M059J (cell line): Measurements from ENCODE around the gene TP53RK. TPM values are rescaled to one million over a fixed set of nuclear protein-coding genes. Genes with fewer than 3 reads are reported as not detected.

ENCODE experiments used
- DNase-seq: peaks from one replicate; pipeline ENCODE4 v3.0.0-alpha.2; 2012; ENCODE audit warnings: low read depth
- total RNA-seq: library from RNA; depleted of rRNA; stranded (reverse); fragments of >200 nt; shearing (Covaris generic); gene quantifications from 2 replicates; pipeline ENCODE4 v1.2.3, GENCODE V29; 2014

Gene TP53RK
- total RNA-seq, 1 experiment from 2014 or later: 28.0 TPM

GRCh38 chr20:46661659-46662058, 27.6 kb downstream of the TP53RK start:
- DNase-seq: no peak

GRCh38 chr20:46660487-46660886, 28.8 kb downstream of the TP53RK start:
- DNase-seq: no peak

- no peak for DNase-seq
Observed at GRCh38 chr20:46657618-46658017, 31.6 kb downstream of the TP53RK start.

GRCh38 chr20:46657137-46657536, 32.1 kb downstream of the TP53RK start:
- DNase-seq: no peak

GRCh38 chr20:46652699-46653098, 36.5 kb downstream of the TP53RK start:
- peak; percentile 66 for DNase-seq

GRCh38 chr20:46651091-46651962, 37.9 kb downstream of the TP53RK start, which contains the start of gene SLC13A3:
Gene SLC13A3, minus strand, starts transcription at chr20:46651459. Its CDS starts 38 bp downstream, at chr20:46651421.
- no peak for DNase-seq

GRCh38 chr20:46650575-46651090, 38.6 kb downstream of the TP53RK start:
- no peak for DNase-seq

- no peak for DNase-seq
Observed at GRCh38 chr20:46649965-46650542, 39.2 kb downstream of the TP53RK start.

- DNase-seq: no peak
Observed at GRCh38 chr20:46649650-46649949, 39.6 kb downstream of the TP53RK start.

GRCh38 chr20:46648903-46649649, 40.2 kb downstream of the TP53RK start:
- no peak for DNase-seq

GRCh38 chr20:46647469-46647868, 41.8 kb downstream of the TP53RK start:
- no peak for DNase-seq

- no peak for DNase-seq
Observed at GRCh38 chr20:46646659-46647380, 42.4 kb downstream of the TP53RK start.

- DNase-seq: no peak
Observed at GRCh38 chr20:46646122-46646521, 43.1 kb downstream of the TP53RK start.

GRCh38 chr20:46644733-46645132, 44.5 kb downstream of the TP53RK start:
- DNase-seq: no peak

GRCh38 chr20:46644160-46644559, 45.1 kb downstream of the TP53RK start:
- DNase-seq: no peak

GRCh38 chr20:46642969-46643343, 46.3 kb downstream of the TP53RK start:
- no peak for DNase-seq

GRCh38 chr20:46642265-46642968, 46.8 kb downstream of the TP53RK start:
- DNase-seq: no peak

GRCh38 chr20:46641424-46641823, 47.8 kb downstream of the TP53RK start:
- no peak for DNase-seq

GRCh38 chr20:46640536-46641311, 48.5 kb downstream of the TP53RK start:
- DNase-seq: no peak

- DNase-seq: no peak
Observed at GRCh38 chr20:46640044-46640443, 49.2 kb downstream of the TP53RK start.
